Naive thymus-derived CD4-positive, alpha-beta T cell (primary cell): ENCODE data around the gene MELK. TPM values are rescaled to one million over a fixed set of nuclear protein-coding genes. Genes with fewer than 3 reads are reported as not detected.

Source experiments
- ATAC-seq: fragments of 150-1000 bp; cut with Tn5 transposase; 2 replicates; pipeline ENCODE4 v1.10.0; 2021; ENCODE audit warnings: mild to moderate bottlenecking, moderate library complexity
- CTCF ChIA-PET: fragments of 350-600 bp; sonication (Branson Sonifier 250); formaldehyde crosslinking; loops from one replicate; lab custom pipeline; 2021; ENCODE audit warnings: antibody characterized with exemption; lab: Charles Lee
- POLR2A ChIA-PET: fragments of 350-600 bp; sonication (Branson Sonifier 250); formaldehyde crosslinking; loops from one replicate; lab custom pipeline; 2021; ENCODE audit warnings: antibody characterized with exemption, inconsistent platforms; lab: Charles Lee
- DNase-seq, 9 donors: peaks; one replicate each; pipeline versions ENCODE4 v3.0.0 to v3.0.0-alpha.2; 2020 to 2022; ENCODE audit warnings: mixed read lengths in 1 of 9
- H3K27ac ChIP-seq: one replicate; pipeline ENCODE4 v1.7.0; 2013; ENCODE audit warnings: mild to moderate bottlenecking, low read depth, low read length, moderate library complexity
- H3K27me3 ChIP-seq, 2 donors: one replicate each; pipeline ENCODE4 v1.7.0; 2013; ENCODE audit warnings: low read length in 2 of 2, mild to moderate bottlenecking in 2 of 2, moderate library complexity in 2 of 2; ENCODE audit not compliant: control insufficient read depth in 2 of 2, insufficient read depth in 2 of 2
- H3K36me3 ChIP-seq, 3 experiments: 1 replicate in 2 of 3; 2 replicates in 1 of 3; pipeline ENCODE4 v1.7.0; 2013; ENCODE audit warnings: low read length in 3 of 3, mild to moderate bottlenecking in 3 of 3, moderate library complexity in 1 of 3; ENCODE audit not compliant: insufficient read depth in 3 of 3, control insufficient read depth in 2 of 3
- H3K4me1 ChIP-seq, 2 donors: one replicate each; pipeline ENCODE4 v1.7.0; 2013; ENCODE audit warnings: low read length in 2 of 2, mild to moderate bottlenecking in 2 of 2, moderate library complexity in 1 of 2; ENCODE audit not compliant: control insufficient read depth in 2 of 2, insufficient read depth in 2 of 2
- H3K4me3 ChIP-seq: 2 replicates; pipeline ENCODE4 v1.7.0; 2013; ENCODE audit warnings: mild to moderate bottlenecking, low read length
- H3K9me3 ChIP-seq, 3 experiments: 1 replicate in 2 of 3; 2 replicates in 1 of 3; pipeline ENCODE4 v1.7.0; 2013; ENCODE audit warnings: low read length in 3 of 3; ENCODE audit not compliant: control insufficient read depth in 2 of 3
- H3K27ac Mint-ChIP-seq, 9 donors: one replicate each; pipeline ENCODE4 v1.8.0; 2020 to 2022; ENCODE audit warnings: mixed read lengths in 9 of 9, mild to moderate bottlenecking in 8 of 9, moderate library complexity in 5 of 9, inconsistent platforms in 2 of 9
- H3K27me3 Mint-ChIP-seq, 5 donors: one replicate each; pipeline ENCODE4 v1.8.0; 2021 to 2022; ENCODE audit warnings: mixed read lengths in 5 of 5, mild to moderate bottlenecking in 1 of 5
- H3K36me3 Mint-ChIP-seq, 5 donors: one replicate each; pipeline ENCODE4 v1.8.0; 2020 to 2022; ENCODE audit warnings: mixed read lengths in 5 of 5, mild to moderate bottlenecking in 3 of 5, inconsistent platforms in 1 of 5
- H3K4me1 Mint-ChIP-seq, 7 donors: one replicate each; pipeline ENCODE4 v1.8.0; 2020 to 2022; ENCODE audit warnings: mixed read lengths in 7 of 7, mild to moderate bottlenecking in 3 of 7, inconsistent platforms in 1 of 7
- H3K4me3 Mint-ChIP-seq, 10 donors: one replicate each; pipeline ENCODE4 v1.8.0; 2020 to 2022; ENCODE audit warnings: mild to moderate bottlenecking in 10 of 10, mixed read lengths in 10 of 10, moderate library complexity in 6 of 10, inconsistent platforms in 2 of 10
- H3K9me3 Mint-ChIP-seq, 11 donors: one replicate each; pipeline ENCODE4 v1.8.0; 2020 to 2022; ENCODE audit warnings: mixed read lengths in 11 of 11, mild to moderate bottlenecking in 4 of 11, inconsistent platforms in 1 of 11, moderate library complexity in 1 of 11
- intact Hi-C, 2 donors: fragments of 100-400 bp; cut with micrococcal nuclease; formaldehyde crosslinking; loops; one replicate each; pipeline ENCODE4 v1.15.1; 2023
- polyA plus RNA-seq, 2 donors: library from polyadenylated mRNA; unstranded; fragments of 300-500 nt; fragmentation: Illumina TruSeq; gene quantifications; one replicate each; pipeline ENCODE4 v1.2.3, GENCODE V29; 2021
- total RNA-seq, 6 experiments: library from RNA in 5 of 6; stranded (reverse) in 5 of 6; gene quantifications; 1 replicate in 5 of 6; 2 replicates in 1 of 6; pipeline ENCODE4 v1.2.3 and lab custom pipeline; 2021 to 2026

Gene MELK
- total and polyA plus RNA-seq, 7 experiments from 2014 or later = 0.22 to 40.2 (median 0.88) TPM; not detected in 4

GRCh38 chr9:36691671-36692070 is 119.0 kb downstream of the MELK start:
- no peak overlapping the region for H3K4me3 Mint-ChIP-seq
- H3K27me3 Mint-ChIP-seq = peaks cover 10 to 32% (median 18%) of the 10 kb centered on the region in 5 donors
- no peaks in the 10 kb centered on the region for H3K4me1 Mint-ChIP-seq
- Histone ChIP-seq H3K27ac (no peak overlapping the region), H3K4me3 (no peak overlapping the region), H3K27me3 (no peaks in the 10 kb centered on the region), H3K4me1 (no peaks in the 10 kb centered on the region), H3K9me3 (no peaks in the 10 kb centered on the region), H3K36me3 (no peaks in the 10 kb centered on the region)
- H3K27ac Mint-ChIP-seq = no peak overlapping the region
- peaks cover 0 to 7% (median 1%) of the 10 kb centered on the region in 11 donors for H3K9me3 Mint-ChIP-seq
- no peak for DNase-seq
- ChIA-PET POLR2A (no interaction called here), CTCF (interaction anchor here (0.7 kb wide), 1 partner anchor 15 kb away, joined by 4 read pairs; no protein-coding TSS in a partner anchor)
- peaks cover 0 to 2% (median 0%) of the 10 kb centered on the region in 5 donors for H3K36me3 Mint-ChIP-seq
- ATAC-seq = no peak
- intact Hi-C loops = no loop called here

GRCh38 chr9:36698984-36699383 is 126.3 kb downstream of the MELK start:
- Histone ChIP-seq H3K27ac (no peak overlapping the region), H3K4me3 (no peak overlapping the region), H3K4me1 (no peaks in the 10 kb centered on the region), H3K36me3 (no peaks in the 10 kb centered on the region), H3K27me3 (no peaks in the 10 kb centered on the region), H3K9me3 (peaks cover 0 to 8% (median 0%) of the 10 kb centered on the region in 3 experiments)
- Mint-ChIP-seq H3K27ac (no peak overlapping the region), H3K9me3 (peaks cover 0 to 42% (median 25%) of the 10 kb centered on the region in 11 donors), H3K36me3 (peaks cover 0 to 11% (median 6%) of the 10 kb centered on the region in 5 donors), H3K4me3 (no peak overlapping the region), H3K27me3 (peaks cover 9 to 29% (median 21%) of the 10 kb centered on the region in 5 donors), H3K4me1 (no peaks in the 10 kb centered on the region)
- ChIA-PET CTCF (no interaction called here), POLR2A (no interaction called here)
- intact Hi-C loops = no loop called here
- no peak for DNase-seq
- no peak for ATAC-seq

GRCh38 chr9:36704148-36704547 is 131.5 kb downstream of the MELK start:
- Mint-ChIP-seq H3K4me3 (no peak overlapping the region), H3K4me1 (no peaks in the 10 kb centered on the region), H3K27ac (no peak overlapping the region), H3K9me3 (peaks cover 0 to 17% (median 11%) of the 10 kb centered on the region in 11 donors), H3K36me3 (peaks cover 0 to 5% (median 4%) of the 10 kb centered on the region in 5 donors), H3K27me3 (peaks cover 15 to 36% (median 28%) of the 10 kb centered on the region in 5 donors)
- POLR2A ChIA-PET = no interaction called here
- Histone ChIP-seq H3K27me3 (no peaks in the 10 kb centered on the region), H3K4me1 (no peaks in the 10 kb centered on the region), H3K36me3 (no peaks in the 10 kb centered on the region), H3K4me3 (no peak overlapping the region), H3K27ac (no peak overlapping the region), H3K9me3 (no peaks in the 10 kb centered on the region)
- CTCF ChIA-PET = no interaction called here
- ATAC-seq = no peak
- intact Hi-C loops = no loop called here
- no peak for DNase-seq

- intact Hi-C loops = no loop called here
- no peaks in the 10 kb centered on the region for H3K36me3 Mint-ChIP-seq
- H3K9me3 ChIP-seq = no peaks in the 10 kb centered on the region
- H3K4me1 Mint-ChIP-seq = no peaks in the 10 kb centered on the region
- no peak overlapping the region for H3K4me3 ChIP-seq
- no peaks in the 10 kb centered on the region for H3K36me3 ChIP-seq
- H3K9me3 Mint-ChIP-seq = peaks cover 0 to 7% (median 2%) of the 10 kb centered on the region in 11 donors
- ChIA-PET POLR2A (no interaction called here), CTCF (no interaction called here)
- no peak for DNase-seq
- H3K27me3 Mint-ChIP-seq = peaks cover 0 to 16% (median 5%) of the 10 kb centered on the region in 5 donors
- ATAC-seq = no peak
- H3K27ac Mint-ChIP-seq = no peak overlapping the region
- H3K4me3 Mint-ChIP-seq = no peak overlapping the region
- no peaks in the 10 kb centered on the region for H3K27me3 ChIP-seq
- no peak overlapping the region for H3K27ac ChIP-seq
- H3K4me1 ChIP-seq = no peaks in the 10 kb centered on the region
These were observed 141.1 kb downstream of the MELK start for GRCh38 chr9:36713515-36714490.

GRCh38 chr9:36716496-36716895 is 143.8 kb downstream of the MELK start:
- ChIA-PET CTCF (no interaction called here), POLR2A (no interaction called here)
- no peaks in the 10 kb centered on the region for H3K36me3 ChIP-seq
- Mint-ChIP-seq H3K27me3 (peaks cover 0 to 16% (median 5%) of the 10 kb centered on the region in 5 donors), H3K9me3 (peaks cover 0 to 7% (median 2%) of the 10 kb centered on the region in 11 donors), H3K36me3 (no peaks in the 10 kb centered on the region), H3K4me1 (no peaks in the 10 kb centered on the region), H3K4me3 (no peak overlapping the region), H3K27ac (no peak overlapping the region)
- H3K27ac ChIP-seq = no peak overlapping the region
- DNase-seq (no peak), ATAC-seq (no peak)
- H3K9me3 ChIP-seq = no peaks in the 10 kb centered on the region
- no peaks in the 10 kb centered on the region for H3K4me1 ChIP-seq
- H3K4me3 ChIP-seq = no peak overlapping the region
- intact Hi-C loops = no loop called here
- no peaks in the 10 kb centered on the region for H3K27me3 ChIP-seq

- H3K27ac Mint-ChIP-seq = no peak overlapping the region
- H3K9me3 ChIP-seq = no peaks in the 10 kb centered on the region
- no peaks in the 10 kb centered on the region for H3K4me1 Mint-ChIP-seq
- no peak overlapping the region for H3K4me3 ChIP-seq
- intact Hi-C loops = no loop called here
- peaks cover 0 to 7% (median 2%) of the 10 kb centered on the region in 11 donors for H3K9me3 Mint-ChIP-seq
- H3K27me3 ChIP-seq = no peaks in the 10 kb centered on the region
- peaks cover 0 to 16% (median 5%) of the 10 kb centered on the region in 5 donors for H3K27me3 Mint-ChIP-seq
- no peak overlapping the region for H3K27ac ChIP-seq
- DNase-seq = no peak
- H3K4me3 Mint-ChIP-seq = no peak overlapping the region
- H3K36me3 ChIP-seq = no peaks in the 10 kb centered on the region
- ATAC-seq = no peak
- CTCF ChIA-PET = no interaction called here
- POLR2A ChIA-PET = no interaction called here
- H3K36me3 Mint-ChIP-seq = no peaks in the 10 kb centered on the region
- H3K4me1 ChIP-seq = no peaks in the 10 kb centered on the region
These were observed 144.6 kb downstream of the MELK start for GRCh38 chr9:36717276-36717675.
